ENCODE data around the gene IL27RA.
A peak's percentile ranks its signal among the peaks of the same experiment; 100 is the strongest.
"Not testable (repeated sequence)": the region's sequence is repeated elsewhere in the genome, so short reads cannot be mapped to it uniquely, and the experiment has no call there.

IL27RA gene

DNA sequence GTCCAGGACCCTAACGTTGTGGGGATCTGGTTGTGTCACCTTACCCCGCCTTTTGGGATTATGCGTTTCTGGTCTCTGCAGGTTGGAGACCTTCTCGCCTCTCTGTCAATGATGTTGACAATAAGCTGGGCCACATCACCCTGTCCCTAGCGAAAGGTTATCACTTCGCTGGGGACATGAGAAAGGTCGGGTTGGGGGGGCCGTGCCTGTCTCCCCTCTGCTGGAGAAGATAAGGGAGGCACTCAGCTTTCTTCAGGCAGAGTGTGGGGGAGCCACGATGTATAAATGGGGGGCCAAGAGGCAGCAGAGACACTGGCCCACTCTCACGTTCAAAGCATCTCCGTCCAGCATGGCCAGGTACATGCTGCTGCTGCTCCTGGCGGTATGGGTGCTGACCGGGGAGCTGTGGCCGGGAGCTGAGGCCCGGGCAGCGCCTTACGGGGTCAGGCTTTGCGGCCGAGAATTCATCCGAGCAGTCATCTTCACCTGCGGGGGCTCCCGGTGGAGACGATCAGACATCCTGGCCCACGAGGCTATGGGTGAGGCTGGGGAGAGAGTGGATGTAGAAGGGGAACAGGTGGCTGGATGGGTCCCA is 3.6 kb upstream of the IL27RA start, which contains the start of gene RLN3:
Gene RLN3, plus strand, starts transcription at position 293 of the 595 bp plus-strand sequence. Its CDS starts 57 bp downstream, at position 350.
- no peak for DNase-seq (ENCODE audit: low read depth in 2 of 2, low spot score in 1 of 2)

DNA sequence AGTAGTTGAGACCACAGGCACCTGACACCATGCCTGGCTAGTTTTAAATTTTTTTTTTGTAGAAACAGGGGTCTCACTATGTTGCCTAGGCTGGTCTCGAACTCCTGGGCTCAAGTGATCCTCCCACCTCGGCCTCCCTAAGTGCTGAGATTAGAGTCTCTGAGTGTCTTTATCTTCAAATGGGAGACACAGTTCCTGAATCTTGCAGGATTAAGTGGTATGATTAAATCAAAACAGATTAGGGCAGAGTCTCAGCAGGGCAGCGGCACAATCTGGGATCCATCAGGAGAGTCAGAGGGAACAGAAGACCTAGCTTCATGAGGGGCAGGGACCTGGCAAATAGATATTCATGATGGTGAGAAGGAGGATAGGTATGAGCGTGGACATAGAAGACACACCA is 2.7 kb upstream of the IL27RA start:
- DNase-seq (ENCODE audit: low read depth in 2 of 2, low spot score in 1 of 2), result no peak

GRCh38 chr19:14030997-14031718 is 404 bp upstream of the IL27RA start:
- DNase-seq (ENCODE audit: low read depth in 2 of 2, low spot score in 1 of 2), result peak; percentile 74 to 77

DNA sequence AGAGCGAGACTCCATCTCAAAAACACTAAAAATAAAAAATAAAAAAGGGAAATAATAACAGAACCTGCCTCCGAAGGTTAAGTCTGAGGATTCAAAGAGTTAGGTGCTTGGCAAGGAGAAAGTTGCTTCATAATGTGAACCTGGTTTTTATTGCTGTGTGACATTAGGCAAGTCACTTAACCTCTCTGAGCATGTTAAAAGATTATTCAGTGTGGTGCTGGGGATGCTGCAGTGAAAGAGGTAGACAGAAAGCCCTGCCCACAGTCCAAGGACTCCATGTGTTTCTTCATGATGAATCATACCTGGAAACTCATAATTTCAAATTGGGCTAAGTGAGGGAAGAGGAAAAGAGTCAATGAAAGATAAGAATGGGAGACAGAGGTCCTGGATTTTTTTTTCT is 2.4 kb downstream of the IL27RA start:
- no peak for DNase-seq (ENCODE audit: low read depth in 2 of 2, low spot score in 1 of 2)

GRCh38 chr19:14035159-14035558 is 3.6 kb downstream of the IL27RA start:
- DNase-seq (ENCODE audit: low read depth in 2 of 2, low spot score in 1 of 2), result not testable (repeated sequence)

DNA sequence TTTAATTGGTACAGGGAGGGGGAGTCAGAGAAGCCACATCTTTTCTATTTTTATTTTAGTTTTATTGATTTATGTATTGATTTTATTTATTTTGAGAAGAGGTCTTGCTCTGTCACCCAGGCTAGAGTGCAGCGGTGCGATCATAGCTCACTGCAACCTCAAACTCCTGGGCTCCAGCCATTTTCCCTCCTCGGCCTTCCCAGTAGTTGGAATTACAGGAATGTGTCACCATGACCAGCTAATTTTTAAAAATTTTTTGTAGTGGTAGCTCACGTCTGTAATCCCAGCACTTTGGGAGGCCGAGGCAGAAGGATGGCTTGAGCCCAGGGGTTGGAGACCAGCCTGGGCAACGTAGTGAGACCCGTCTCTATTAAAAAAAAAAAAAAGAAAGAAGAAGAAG is 4.1 kb downstream of the IL27RA start:
- no peak for DNase-seq (ENCODE audit: low read depth in 2 of 2, low spot score in 1 of 2)

- no peak for DNase-seq (ENCODE audit: low read depth in 2 of 2, low spot score in 1 of 2)
These were observed 7.6 kb downstream of the IL27RA start for GRCh38 chr19:14039181-14039580.

GRCh38 chr19:14042659-14043608 is 11.4 kb downstream of the IL27RA start:
- DNase-seq (ENCODE audit: low read depth in 2 of 2, low spot score in 1 of 2), result not testable (repeated sequence)

- not testable (repeated sequence) for DNase-seq (ENCODE audit: low read depth in 2 of 2, low spot score in 1 of 2)
These were observed 16.3 kb downstream of the IL27RA start for GRCh38 chr19:14047866-14048265.

- DNase-seq (ENCODE audit: low read depth in 2 of 2, low spot score in 1 of 2), result peak; percentile 51 to 72
These were observed 17.0 kb downstream of the IL27RA start for GRCh38 chr19:14048443-14049153.

DNA sequence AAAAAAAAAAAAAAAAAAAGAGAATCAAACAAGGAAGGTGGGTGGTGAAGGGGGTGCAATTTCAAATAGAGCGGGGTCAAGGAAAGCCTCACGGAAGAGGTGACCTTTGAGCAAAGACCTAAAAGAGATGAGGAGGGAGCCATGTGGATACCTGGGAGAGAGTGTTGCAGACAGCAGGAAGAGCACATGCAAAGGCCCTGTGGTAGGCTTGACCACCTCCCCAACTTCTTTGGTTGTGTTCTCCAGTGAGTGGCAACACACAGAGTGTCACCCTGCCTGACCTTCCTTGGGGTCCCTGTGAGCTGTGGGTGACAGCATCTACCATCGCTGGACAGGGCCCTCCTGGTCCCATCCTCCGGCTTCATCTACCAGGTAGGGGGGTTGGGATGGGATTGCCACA is 18.9 kb downstream of the IL27RA start:
- no peak for DNase-seq (ENCODE audit: low read depth in 2 of 2, low spot score in 1 of 2)

GRCh38 chr19:14050961-14051360 is 19.4 kb downstream of the IL27RA start:
- DNase-seq (ENCODE audit: low read depth in 2 of 2, low spot score in 1 of 2), result not testable (repeated sequence)

GRCh38 chr19:14051980-14052379 is 20.4 kb downstream of the IL27RA start:
- DNase-seq (ENCODE audit: low read depth in 2 of 2, low spot score in 1 of 2), result no peak

DNA sequence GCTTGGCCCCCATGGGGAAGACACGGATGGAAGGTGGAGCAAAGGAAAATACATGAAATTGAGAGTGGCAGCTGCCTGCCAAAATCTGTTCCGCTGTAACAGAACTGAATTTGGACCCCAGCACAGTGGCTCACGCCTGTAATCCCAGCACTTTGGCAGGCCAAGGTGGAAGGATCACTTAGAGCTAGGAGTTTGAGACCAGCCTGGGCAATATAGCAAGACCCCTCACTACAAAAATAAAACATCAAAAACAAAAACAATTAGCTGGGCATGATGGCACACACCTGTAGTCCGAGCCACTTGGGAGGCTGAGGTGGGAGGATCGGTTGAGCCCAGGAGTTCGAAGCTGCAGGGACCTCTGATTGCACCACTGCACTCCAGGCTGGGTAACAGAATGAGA is 20.9 kb downstream of the IL27RA start:
- DNase-seq (ENCODE audit: low read depth in 2 of 2, low spot score in 1 of 2), result no peak

GRCh38 chr19:14053032-14053431 is 21.5 kb downstream of the IL27RA start:
- no peak for DNase-seq (ENCODE audit: low read depth in 2 of 2, low spot score in 1 of 2)

- no peak for DNase-seq (ENCODE audit: low read depth in 2 of 2, low spot score in 1 of 2)
These were observed 21.9 kb downstream of the IL27RA start for GRCh38 chr19:14053500-14053899.

DNA sequence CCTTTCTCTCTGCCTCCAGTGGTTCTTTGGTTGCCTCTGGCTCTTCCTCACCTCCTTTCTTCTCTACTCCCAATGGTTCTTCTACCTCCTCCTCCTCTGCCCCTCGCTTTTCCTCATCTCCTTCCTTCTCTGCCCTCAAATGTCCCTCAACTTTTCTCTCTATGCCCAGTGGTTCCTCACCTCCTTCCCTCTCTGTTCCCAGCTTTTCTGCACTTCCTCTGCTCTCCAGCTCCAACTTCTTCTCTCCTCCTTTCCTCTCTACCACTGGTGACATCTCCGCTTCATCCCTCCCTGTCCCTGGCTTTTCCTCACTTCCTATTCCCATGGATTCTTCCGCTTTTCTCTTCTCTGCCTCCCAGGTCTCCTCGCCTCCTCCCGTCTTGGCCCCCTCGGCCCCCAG is 22.5 kb downstream of the IL27RA start:
- no peak for DNase-seq (ENCODE audit: low read depth in 2 of 2, low spot score in 1 of 2)

DNA sequence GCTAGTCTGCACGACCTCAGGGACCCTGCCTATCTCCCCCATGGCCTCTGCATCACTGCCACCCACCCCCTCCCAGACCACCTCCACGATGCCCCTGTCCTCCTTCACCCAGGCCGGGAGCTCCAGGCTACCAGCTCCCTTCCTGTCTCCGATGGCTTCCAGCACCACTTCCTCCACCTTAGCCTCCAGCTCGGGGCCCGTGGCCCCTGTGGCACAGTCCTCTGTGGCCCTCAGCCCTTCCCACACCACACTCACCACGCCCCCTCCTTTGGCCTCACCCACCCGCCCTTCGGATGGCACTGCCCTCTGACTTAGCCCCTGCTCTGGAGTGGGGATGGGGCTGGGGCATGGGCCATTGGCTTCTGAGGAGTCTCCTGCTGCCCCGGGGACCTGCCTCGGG is 23.2 kb downstream of the IL27RA start:
- DNase-seq (ENCODE audit: low read depth in 2 of 2, low spot score in 1 of 2), result no peak

GRCh38 chr19:14055396-14055795 is 23.8 kb downstream of the IL27RA start:
- DNase-seq (ENCODE audit: low read depth in 2 of 2, low spot score in 1 of 2), result no peak

DNA sequence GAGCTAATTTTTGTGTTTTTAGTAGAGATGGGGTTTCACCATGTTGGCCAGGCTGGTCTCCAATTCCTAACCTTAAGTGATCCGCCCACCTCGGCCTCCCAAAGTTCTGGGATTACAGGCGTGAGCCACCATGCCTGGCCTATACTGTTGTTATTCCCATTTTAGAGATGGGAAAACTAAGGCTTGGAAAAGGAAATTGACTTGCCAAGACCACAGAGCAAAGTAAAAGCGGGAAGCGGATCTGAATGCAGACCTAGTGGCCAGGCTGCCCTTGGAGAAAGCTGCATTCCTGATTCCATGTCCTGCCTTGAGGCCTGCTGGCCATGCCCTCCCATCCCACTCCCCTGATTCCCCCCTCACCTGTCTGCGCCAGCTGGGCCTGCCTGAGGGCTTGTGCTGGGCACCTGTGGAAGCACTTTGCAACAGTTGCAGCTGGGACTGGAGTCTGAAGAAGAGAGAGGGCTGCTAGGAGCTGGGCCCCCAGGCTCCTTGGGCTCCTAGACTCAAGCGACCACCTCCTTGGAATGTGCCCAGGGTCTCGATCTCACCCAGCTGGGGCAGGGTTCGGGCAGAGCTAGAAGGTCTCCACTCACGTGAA is 24.6 kb downstream of the IL27RA start:
- DNase-seq (ENCODE audit: low read depth in 2 of 2, low spot score in 1 of 2), result no peak
